Measurements from ENCODE around the gene NLRC5. TPM values are rescaled to one million over a fixed set of nuclear protein-coding genes. Genes with fewer than 3 reads are reported as not detected.

Gene NLRC5
- total RNA-seq, 1 experiment from 2014 or later = 0.98 TPM

DNA sequence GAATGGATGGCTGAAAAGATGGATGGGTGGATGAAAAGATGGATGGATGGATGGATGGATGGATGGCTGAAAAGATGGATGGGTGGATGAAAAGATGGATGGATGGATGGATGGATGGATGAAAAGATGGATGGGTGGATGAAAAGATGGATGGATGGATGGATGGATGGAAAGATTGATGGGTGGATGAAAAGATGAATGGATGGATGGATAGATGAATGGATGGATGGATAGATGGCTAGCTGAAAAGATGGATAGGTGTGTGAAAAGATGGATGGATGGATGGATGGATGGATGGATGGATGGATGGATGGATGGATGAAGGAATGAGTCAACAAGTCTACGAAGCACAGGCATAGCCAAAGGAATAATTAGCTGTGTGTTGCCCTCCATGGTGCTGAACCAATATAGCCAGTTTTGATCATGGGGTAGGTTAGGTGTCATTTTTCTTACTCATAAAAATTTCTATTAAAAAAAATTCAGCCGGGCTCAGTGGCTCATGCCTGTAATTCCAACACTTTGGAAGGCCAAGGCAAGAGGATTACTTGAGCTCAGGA lies 41.1 kb downstream of the NLRC5 start:
- H3K27ac ChIP-seq (ENCODE audit: low read length) = no peak overlapping the region
- no peak overlapping the region for H2AFZ ChIP-seq (ENCODE audit: low read length)
- BruUV-seq (replicated peaks) = no TSS peak
- H3K4me2 ChIP-seq (ENCODE audit: low read length) = no peak overlapping the region
- no peaks in the 10 kb centered on the region for H3K4me1 ChIP-seq (ENCODE audit: insufficient read depth, low read length)
- no peak overlapping the region for H3K4me3 ChIP-seq (ENCODE audit: low read length)
- ChIA-PET POLR2A (ENCODE audit: unreplicated experiment) (interaction anchor here (0.5 kb wide), 1 partner anchor 10 kb away, joined by 3 read pairs; no protein-coding TSS in a partner anchor), CTCF (no interaction called here)
- no peaks in the 10 kb centered on the region for H3K27me3 ChIP-seq (ENCODE audit: low read length)
- TF ChIP-seq, protein P1, sequence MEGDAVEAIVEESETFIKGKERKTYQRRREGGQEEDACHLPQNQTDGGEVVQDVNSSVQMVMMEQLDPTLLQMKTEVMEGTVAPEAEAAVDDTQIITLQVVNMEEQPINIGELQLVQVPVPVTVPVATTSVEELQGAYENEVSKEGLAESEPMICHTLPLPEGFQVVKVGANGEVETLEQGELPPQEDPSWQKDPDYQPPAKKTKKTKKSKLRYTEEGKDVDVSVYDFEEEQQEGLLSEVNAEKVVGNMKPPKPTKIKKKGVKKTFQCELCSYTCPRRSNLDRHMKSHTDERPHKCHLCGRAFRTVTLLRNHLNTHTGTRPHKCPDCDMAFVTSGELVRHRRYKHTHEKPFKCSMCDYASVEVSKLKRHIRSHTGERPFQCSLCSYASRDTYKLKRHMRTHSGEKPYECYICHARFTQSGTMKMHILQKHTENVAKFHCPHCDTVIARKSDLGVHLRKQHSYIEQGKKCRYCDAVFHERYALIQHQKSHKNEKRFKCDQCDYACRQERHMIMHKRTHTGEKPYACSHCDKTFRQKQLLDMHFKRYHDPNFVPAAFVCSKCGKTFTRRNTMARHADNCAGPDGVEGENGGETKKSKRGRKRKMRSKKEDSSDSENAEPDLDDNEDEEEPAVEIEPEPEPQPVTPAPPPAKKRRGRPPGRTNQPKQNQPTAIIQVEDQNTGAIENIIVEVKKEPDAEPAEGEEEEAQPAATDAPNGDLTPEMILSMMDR (conservative IDR thresholded peaks at IDR 0.05; ENCODE audit: low read depth, low read length) = no peak
- TF ChIP-seq EZH2 (IDR thresholded peaks at IDR 0.05; ENCODE audit: low read length, unreplicated experiment) = no peak
- TF ChIP-seq EZH2phosphoT487 (IDR thresholded peaks at IDR 0.05; ENCODE audit: borderline replicate concordance, low read length) = no peak
- H4K20me1 ChIP-seq (ENCODE audit: low read length) = no peaks in the 10 kb centered on the region
- no peaks in the 10 kb centered on the region for H3K36me3 ChIP-seq (ENCODE audit: low read depth, low read length)
- DNase-seq (no peak), ATAC-seq (no peak)
- no peaks in the 10 kb centered on the region for H3K9me2 ChIP-seq (replicated peaks; ENCODE audit: low read length)
- H3F3A ChIP-seq (ENCODE audit: low read length, unreplicated experiment) = no peaks in the 10 kb centered on the region
- H3K9me3 ChIP-seq (ENCODE audit: low read length) = no peaks in the 10 kb centered on the region
- intact Hi-C loops (cut with micrococcal nuclease) = no loop called here
- H3K9ac ChIP-seq (ENCODE audit: low read length) = no peak overlapping the region
- no peaks in the 10 kb centered on the region for H3K79me2 ChIP-seq (ENCODE audit: low read length)

DNA sequence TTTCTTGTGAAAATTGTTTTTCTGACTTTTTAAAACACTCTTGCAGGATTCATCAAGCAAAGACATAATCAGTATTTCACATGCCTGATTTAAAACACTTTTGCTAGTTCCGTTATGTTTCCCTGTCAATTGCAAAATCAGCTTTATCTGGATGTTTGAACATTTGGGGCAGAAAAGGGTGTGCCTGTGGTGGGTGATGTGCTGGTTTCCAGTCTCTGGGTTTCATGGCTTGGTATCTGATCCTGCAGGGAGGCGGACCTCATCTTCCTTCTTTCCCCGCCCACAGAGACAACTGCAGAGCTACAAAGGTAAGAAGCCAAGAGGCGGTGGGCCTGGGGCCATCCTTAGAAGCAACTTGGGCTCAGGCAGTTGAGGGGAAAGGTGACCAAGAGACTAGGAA lies 41.8 kb downstream of the NLRC5 start:
- CTCF ChIA-PET = no interaction called here
- intact Hi-C loops (cut with micrococcal nuclease) = no loop called here
- no TSS peak for BruUV-seq (replicated peaks)
- ATAC-seq (no peak), DNase-seq (no peak)
- Histone ChIP-seq H3K79me2 (ENCODE audit: low read length) (no peaks in the 10 kb centered on the region), H3K9me2 (replicated peaks; ENCODE audit: low read length) (no peaks in the 10 kb centered on the region), H3K9me3 (ENCODE audit: low read length) (no peaks in the 10 kb centered on the region), H3K9ac (ENCODE audit: low read length) (no peak overlapping the region), H3K27ac (ENCODE audit: low read length) (no peak overlapping the region), H3K4me2 (ENCODE audit: low read length) (no peak overlapping the region), H3K27me3 (ENCODE audit: low read length) (no peaks in the 10 kb centered on the region), H3K4me3 (ENCODE audit: low read length) (no peak overlapping the region), H3F3A (ENCODE audit: low read length, unreplicated experiment) (no peaks in the 10 kb centered on the region), H3K36me3 (ENCODE audit: low read depth, low read length) (no peaks in the 10 kb centered on the region), H2AFZ (ENCODE audit: low read length) (no peak overlapping the region), H3K4me1 (ENCODE audit: insufficient read depth, low read length) (no peaks in the 10 kb centered on the region), H4K20me1 (ENCODE audit: low read length) (no peaks in the 10 kb centered on the region)
- TF ChIP-seq EZH2 (IDR thresholded peaks at IDR 0.05; ENCODE audit: low read length, unreplicated experiment) (no peak), EZH2phosphoT487 (IDR thresholded peaks at IDR 0.05; ENCODE audit: borderline replicate concordance, low read length) (no peak)
- TF ChIP-seq, protein P1 (conservative IDR thresholded peaks at IDR 0.05; ENCODE audit: low read depth, low read length) = no peak
- POLR2A ChIA-PET (ENCODE audit: unreplicated experiment) = no interaction called here

DNA sequence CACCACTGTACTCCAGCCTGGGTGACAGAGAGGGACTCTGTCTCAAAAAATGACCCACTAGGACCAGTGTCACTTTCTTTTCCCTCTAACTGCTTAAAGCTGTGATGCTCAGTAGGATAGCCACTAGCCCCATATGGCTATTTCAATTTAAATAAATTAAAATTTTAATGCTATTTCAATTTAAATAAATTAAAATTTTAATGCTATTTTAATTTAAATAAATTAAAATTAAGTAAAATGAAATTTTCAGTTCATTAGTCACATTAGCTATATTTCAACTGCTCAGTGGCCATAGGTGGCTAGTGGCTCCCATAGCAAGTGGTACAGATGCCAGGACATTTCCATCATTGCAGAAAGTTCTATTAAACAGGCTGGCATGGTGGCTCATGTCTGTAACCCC lies 43.0 kb downstream of the NLRC5 start:
- Histone ChIP-seq H3K27ac (ENCODE audit: low read length) (no peak overlapping the region), H3K79me2 (ENCODE audit: low read length) (no peaks in the 10 kb centered on the region), H3K36me3 (ENCODE audit: low read depth, low read length) (no peaks in the 10 kb centered on the region), H3K9me3 (ENCODE audit: low read length) (no peaks in the 10 kb centered on the region), H3F3A (ENCODE audit: low read length, unreplicated experiment) (no peaks in the 10 kb centered on the region), H3K4me1 (ENCODE audit: insufficient read depth, low read length) (no peaks in the 10 kb centered on the region), H4K20me1 (ENCODE audit: low read length) (no peaks in the 10 kb centered on the region), H3K9ac (ENCODE audit: low read length) (no peak overlapping the region), H3K4me3 (ENCODE audit: low read length) (no peak overlapping the region), H2AFZ (ENCODE audit: low read length) (no peak overlapping the region), H3K9me2 (replicated peaks; ENCODE audit: low read length) (no peaks in the 10 kb centered on the region), H3K4me2 (ENCODE audit: low read length) (no peak overlapping the region), H3K27me3 (ENCODE audit: low read length) (no peaks in the 10 kb centered on the region)
- DNase-seq = no peak
- POLR2A ChIA-PET (ENCODE audit: unreplicated experiment) = no interaction called here
- TF ChIP-seq EZH2 (IDR thresholded peaks at IDR 0.05; ENCODE audit: low read length, unreplicated experiment) = no peak
- no peak for TF ChIP-seq EZH2phosphoT487 (IDR thresholded peaks at IDR 0.05; ENCODE audit: borderline replicate concordance, low read length)
- TF ChIP-seq, protein P1 (conservative IDR thresholded peaks at IDR 0.05; ENCODE audit: low read depth, low read length) = no peak
- no TSS peak for BruUV-seq (replicated peaks)
- CTCF ChIA-PET = interaction anchor here (0.6 kb wide), 1 partner anchor 56 kb away, joined by 6 read pairs; no protein-coding TSS in a partner anchor
- intact Hi-C loops (cut with micrococcal nuclease) = no loop called here
- ATAC-seq = no peak
